ENCODE results near the gene SMAD3. TPM values are rescaled to one million over a fixed set of nuclear protein-coding genes. Genes with fewer than 3 reads are reported as not detected.

The SMAD3 gene
- total and polyA plus RNA-seq, 2 of the 8 experiments (the other 6 are each of a cell fraction or from before 2014, with no cell fraction given), result 10.1 to 12.4 TPM

GRCh38 chr15:67076147-67076843 lies 10.9 kb downstream of the SMAD3 start (continued):
- TF ChIP-seq EGR1 (IDR thresholded peaks at IDR 0.05; ENCODE audit: borderline replicate concordance, low read depth, low read length) (no peak), JUND (IDR thresholded peaks at IDR 0.05; ENCODE audit: low read length) (no peak), CTCF (IDR thresholded peaks at IDR 0.05; ENCODE audit: control extremely low read depth in 1 of 3, insufficient read depth in 1 of 3, low read depth in 1 of 3, low read length in 3 of 3) (no peak), NRF1 (IDR thresholded peaks at IDR 0.05; ENCODE audit: low read depth, low read length) (no peak), CREB1 (IDR thresholded peaks at IDR 0.05) (no peak)

All from H1 (cell line).